Osteoblast (primary cell): ENCODE data around the gene BCL2L15. TPM values are rescaled to one million over a fixed set of nuclear protein-coding genes. Genes with fewer than 3 reads are reported as not detected.

Experiments
- DNase-seq: peaks from one replicate; pipeline ENCODE4 v3.0.0; 2011; ENCODE audit warnings: low spot score, mixed read lengths; ENCODE audit not compliant: insufficient read length; ENCODE audit errors: missing footprints
- H2AFZ ChIP-seq: 2 replicates; pipeline ENCODE4 v1.6.0; 2011; ENCODE audit warnings: mild to moderate bottlenecking, low read length
- H3K27ac ChIP-seq: 2 replicates; pipeline ENCODE4 v1.5.1; 2011; ENCODE audit warnings: mild to moderate bottlenecking, low read depth, low read length, moderate library complexity
- H3K27me3 ChIP-seq: 2 replicates; pipeline ENCODE4 v1.6.0; 2012; ENCODE audit warnings: mild to moderate bottlenecking, control low read depth, inconsistent platforms, low read length, moderate library complexity; ENCODE audit not compliant: insufficient read depth
- H3K36me3 ChIP-seq: 2 replicates; pipeline ENCODE4 v1.5.1; 2011; ENCODE audit warnings: mild to moderate bottlenecking, low read length, control low read depth, moderate library complexity; ENCODE audit not compliant: insufficient read depth
- H3K4me1 ChIP-seq: 2 replicates; pipeline ENCODE4 v1.5.1; 2011; ENCODE audit warnings: mild to moderate bottlenecking, low read length, control low read depth, moderate library complexity; ENCODE audit not compliant: insufficient read depth
- H3K4me2 ChIP-seq: 2 replicates; pipeline ENCODE4 v1.6.0; 2011; ENCODE audit warnings: mild to moderate bottlenecking, low read length; ENCODE audit not compliant: insufficient read depth
- H3K4me3 ChIP-seq: fragments of 200-600 bp; sonication (generic); 3 replicates; pipeline ENCODE4 v1.5.1; 2012; ENCODE audit warnings: mild to moderate bottlenecking, low read length, inconsistent platforms; ENCODE audit not compliant: insufficient read depth
- H3K79me2 ChIP-seq: 2 replicates; pipeline ENCODE4 v1.6.0; 2012; ENCODE audit warnings: mild to moderate bottlenecking, low read length, control low read depth, inconsistent platforms; ENCODE audit not compliant: insufficient read depth
- H3K9me3 ChIP-seq: 2 replicates; pipeline ENCODE4 v1.5.1; 2011; ENCODE audit warnings: low read depth, low read length, control low read depth
- H4K20me1 ChIP-seq: 2 replicates; pipeline ENCODE4 v1.6.0; 2012; ENCODE audit warnings: mild to moderate bottlenecking, low read length, control low read depth; ENCODE audit not compliant: insufficient read depth
- CTCF ChIP-seq: IDR thresholded peaks from 2 replicates; pipeline ENCODE4 v1.5.1; 2011; ENCODE audit warnings: mild to moderate bottlenecking, low read depth, low read length, moderate library complexity; ENCODE audit errors: extremely low read depth
- total RNA-seq: library from RNA; depleted of rRNA; stranded (reverse); fragments of >200 nt; gene quantifications from 2 replicates; pipeline ENCODE4 v1.2.3, GENCODE V29; 2012

Gene BCL2L15
- total RNA-seq, 1 donor = 0.36 TPM

- Histone ChIP-seq H3K27ac (no peak overlapping the region), H3K36me3 (peaks cover 3% of the 10 kb centered on the region), H3K4me2 (no peak overlapping the region), H3K27me3 (no peaks in the 10 kb centered on the region), H4K20me1 (no peaks in the 10 kb centered on the region), H3K4me3 (no peak overlapping the region), H3K4me1 (peaks cover 11% of the 10 kb centered on the region), H3K9me3 (no peaks in the 10 kb centered on the region), H3K79me2 (no peaks in the 10 kb centered on the region), H2AFZ (no peak overlapping the region)
- no peak for DNase-seq
- no peak for TF ChIP-seq CTCF
Measured at GRCh38 chr1:113916974-113917373, 29.6 kb upstream of the BCL2L15 start.

GRCh38 chr1:113913887-113914664 is 26.7 kb upstream of the BCL2L15 start:
- no peak for DNase-seq
- H3K27me3 ChIP-seq = no peaks in the 10 kb centered on the region
- no peaks in the 10 kb centered on the region for H3K9me3 ChIP-seq
- no peak for TF ChIP-seq CTCF
- peaks cover 11% of the 10 kb centered on the region for H3K4me1 ChIP-seq
- H3K4me3 ChIP-seq = no peak overlapping the region
- no peak overlapping the region for H2AFZ ChIP-seq
- no peak overlapping the region for H3K4me2 ChIP-seq
- H3K27ac ChIP-seq = no peak overlapping the region
- no peaks in the 10 kb centered on the region for H3K79me2 ChIP-seq
- H3K36me3 ChIP-seq = peaks cover 12% of the 10 kb centered on the region
- no peaks in the 10 kb centered on the region for H4K20me1 ChIP-seq

- H4K20me1 ChIP-seq = no peaks in the 10 kb centered on the region
- TF ChIP-seq CTCF = no peak
- peaks cover 11% of the 10 kb centered on the region for H3K4me1 ChIP-seq
- H3K27ac ChIP-seq = peak overlapping the region; percentile 20
- H3K4me2 ChIP-seq = no peak overlapping the region
- no peak for DNase-seq
- H2AFZ ChIP-seq = peak overlapping the region; percentile 60
- no peaks in the 10 kb centered on the region for H3K79me2 ChIP-seq
- peaks cover 18% of the 10 kb centered on the region for H3K36me3 ChIP-seq
- H3K4me3 ChIP-seq = no peak overlapping the region
- no peaks in the 10 kb centered on the region for H3K9me3 ChIP-seq
- H3K27me3 ChIP-seq = no peaks in the 10 kb centered on the region
Measured at GRCh38 chr1:113913312-113913668, 25.9 kb upstream of the BCL2L15 start.

- no peak overlapping the region for H3K4me3 ChIP-seq
- H3K27ac ChIP-seq = peak overlapping the region; percentile 50
- no peaks in the 10 kb centered on the region for H4K20me1 ChIP-seq
- H3K36me3 ChIP-seq = peaks cover 20% of the 10 kb centered on the region
- peak overlapping the region; percentile 60 for H2AFZ ChIP-seq
- TF ChIP-seq CTCF = no peak
- H3K4me1 ChIP-seq = peaks cover 11% of the 10 kb centered on the region
- H3K4me2 ChIP-seq = peak overlapping the region; percentile 14
- H3K9me3 ChIP-seq = no peaks in the 10 kb centered on the region
- H3K79me2 ChIP-seq = no peaks in the 10 kb centered on the region
- H3K27me3 ChIP-seq = no peaks in the 10 kb centered on the region
- no peak for DNase-seq
Measured at GRCh38 chr1:113912594-113913311, 25.4 kb upstream of the BCL2L15 start.
